WTC11 (cell line): ENCODE results near the gene TM4SF18. TPM values are rescaled to one million over a fixed set of nuclear protein-coding genes. Genes with fewer than 3 reads are reported as not detected.
A peak's percentile ranks its signal among the peaks of the same experiment; 100 is the strongest.

ENCODE experiments used
- ATAC-seq: fragments of 200-7000 bp; cut with Tn5 transposase; 2 replicates; pipeline ENCODE4 v1.10.0; 2021; ENCODE audit warnings: mild to moderate bottlenecking, moderate library complexity
- CTCF ChIA-PET: fragments of 300-600 bp; sonication (Branson Sonifier 250); formaldehyde crosslinking; loops from one replicate; lab custom pipeline; 2021; ENCODE audit warnings: antibody characterized with exemption; lab: Charles Lee
- POLR2A ChIA-PET: fragments of 350-600 bp; sonication (Branson Sonifier 250); formaldehyde crosslinking; loops from one replicate; lab custom pipeline; 2021; ENCODE audit warnings: antibody characterized with exemption; lab: Charles Lee
- DNase-seq: peaks from one replicate; pipeline ENCODE4 v3.0.0; 2021; ENCODE audit warnings: low spot score
- H3K27ac Mint-ChIP-seq: 2 replicates; pipeline ENCODE4 v1.8.0; 2021; ENCODE audit warnings: mixed read lengths
- H3K27me3 Mint-ChIP-seq: 2 replicates; pipeline ENCODE4 v1.8.0; 2021; ENCODE audit warnings: low read depth, mild to moderate bottlenecking, moderate library complexity, mixed read lengths
- H3K36me3 Mint-ChIP-seq: 2 replicates; pipeline ENCODE4 v1.8.0; 2021; ENCODE audit warnings: mixed read lengths
- H3K4me1 Mint-ChIP-seq: 2 replicates; pipeline ENCODE4 v1.8.0; 2022; ENCODE audit warnings: mixed read lengths
- H3K4me3 Mint-ChIP-seq: 2 replicates; pipeline ENCODE4 v1.8.0; 2021; ENCODE audit warnings: mild to moderate bottlenecking, moderate library complexity, mixed read lengths
- H3K9me3 Mint-ChIP-seq: 2 replicates; pipeline ENCODE4 v1.8.0; 2021; ENCODE audit warnings: mixed read lengths
- ATF1 ChIP-seq: sonication (generic); formaldehyde crosslinking; IDR thresholded peaks from 2 replicates; pipeline ENCODE4 v1.8.1; 2023; ENCODE audit warnings: mild to moderate bottlenecking, moderate library complexity, missing genetic modification reagents
- CBFB ChIP-seq: sonication (generic); formaldehyde crosslinking; IDR thresholded peaks from 2 replicates; pipeline ENCODE4 v1.8.1; 2022; ENCODE audit warnings: mild to moderate bottlenecking, low read depth, missing genetic modification reagents
- CREB1 ChIP-seq: sonication (generic); formaldehyde crosslinking; IDR thresholded peaks from 2 replicates; pipeline ENCODE4 v1.8.0; 2023; ENCODE audit warnings: mild to moderate bottlenecking, missing genetic modification reagents
- EMX1 ChIP-seq: fragments of 250-450 bp; sonication (Bioruptor Pico); IDR thresholded peaks from 2 replicates; pipeline ENCODE4 v1.8.0; 2021; ENCODE audit warnings: mild to moderate bottlenecking
- ESRRA ChIP-seq: sonication (generic); formaldehyde crosslinking; IDR thresholded peaks from 2 replicates; pipeline ENCODE4 v1.8.1; 2022; ENCODE audit warnings: mild to moderate bottlenecking, missing genetic modification reagents, borderline replicate concordance
- FOXJ3 ChIP-seq: sonication (generic); formaldehyde crosslinking; IDR thresholded peaks from 2 replicates; pipeline ENCODE4 v1.9.0; 2021; ENCODE audit warnings: missing genetic modification reagents, mild to moderate bottlenecking, borderline replicate concordance
- FOXK1 ChIP-seq: sonication (generic); formaldehyde crosslinking; IDR thresholded peaks from 2 replicates; pipeline ENCODE4 v1.8.0; 2022; ENCODE audit warnings: mild to moderate bottlenecking, moderate library complexity, missing genetic modification reagents
- MYBL2 ChIP-seq: sonication (generic); formaldehyde crosslinking; IDR thresholded peaks from 2 replicates; pipeline ENCODE4 v1.8.1; 2023; ENCODE audit warnings: mild to moderate bottlenecking, moderate library complexity, missing genetic modification reagents
- NR2C2 ChIP-seq: sonication (generic); formaldehyde crosslinking; IDR thresholded peaks from 2 replicates; pipeline ENCODE4 v1.8.0; 2022; ENCODE audit warnings: mild to moderate bottlenecking, missing genetic modification reagents
- SP1 ChIP-seq: sonication (generic); formaldehyde crosslinking; conservative IDR thresholded peaks from 2 replicates; pipeline ENCODE4 v1.8.1; 2022; ENCODE audit warnings: missing genetic modification reagents
- TCF7 ChIP-seq: sonication (generic); formaldehyde crosslinking; IDR thresholded peaks from 2 replicates; pipeline ENCODE4 v1.8.0; 2022; ENCODE audit warnings: mild to moderate bottlenecking, low read depth, missing genetic modification reagents, moderate library complexity
- ZNF219 ChIP-seq: sonication (generic); formaldehyde crosslinking; IDR thresholded peaks from 2 replicates; pipeline ENCODE4 v1.8.0; 2023; ENCODE audit warnings: missing genetic modification reagents, mild to moderate bottlenecking, borderline replicate concordance
- ZNF232 ChIP-seq: sonication (generic); formaldehyde crosslinking; IDR thresholded peaks from 2 replicates; pipeline ENCODE4 v1.8.0; 2022; ENCODE audit warnings: mild to moderate bottlenecking, missing genetic modification reagents
- ZNF416 ChIP-seq: fragments of 250-450 bp; sonication (Bioruptor Pico); IDR thresholded peaks from 2 replicates; pipeline ENCODE4 v1.9.0; 2021; ENCODE audit warnings: mild to moderate bottlenecking, inconsistent platforms
- ZNF671 ChIP-seq: fragments of 250-450 bp; sonication (Bioruptor Pico); IDR thresholded peaks from 2 replicates; pipeline ENCODE4 v1.8.0; 2021; ENCODE audit warnings: mild to moderate bottlenecking
- total RNA-seq: library from RNA; stranded (reverse); gene quantifications from 3 replicates; pipeline ENCODE4 v1.2.3, GENCODE V29; 2021
- TF ChIP-seq, protein P1 (sequence below): sonication (generic); formaldehyde crosslinking; IDR thresholded peaks from 2 replicates; pipeline ENCODE4 v1.8.0; 2023; ENCODE audit warnings: mild to moderate bottlenecking, missing genetic modification reagents
- TF ChIP-seq, protein P2 (sequence below): sonication (generic); formaldehyde crosslinking; conservative IDR thresholded peaks from 2 replicates; pipeline ENCODE4 v1.8.1; 2023; ENCODE audit warnings: mild to moderate bottlenecking, low read depth, missing genetic modification reagents, moderate library complexity
- TF ChIP-seq, protein P3 (sequence below): sonication (generic); formaldehyde crosslinking; IDR thresholded peaks from 2 replicates; pipeline ENCODE4 v1.8.0; 2022; ENCODE audit warnings: mild to moderate bottlenecking, missing genetic modification reagents
- TF ChIP-seq, protein P4 (sequence below): sonication (generic); formaldehyde crosslinking; IDR thresholded peaks from 2 replicates; pipeline ENCODE4 v1.8.1; 2023; ENCODE audit warnings: mild to moderate bottlenecking, missing genetic modification reagents, moderate library complexity
- TF ChIP-seq, protein P5 (sequence below): sonication (generic); formaldehyde crosslinking; IDR thresholded peaks from 2 replicates; pipeline ENCODE4 v1.8.0; 2022; ENCODE audit warnings: mild to moderate bottlenecking, missing genetic modification reagents

TM4SF18 gene
- total RNA-seq, 1 experiment from 2014 or later, result 2.2 TPM

DNA sequence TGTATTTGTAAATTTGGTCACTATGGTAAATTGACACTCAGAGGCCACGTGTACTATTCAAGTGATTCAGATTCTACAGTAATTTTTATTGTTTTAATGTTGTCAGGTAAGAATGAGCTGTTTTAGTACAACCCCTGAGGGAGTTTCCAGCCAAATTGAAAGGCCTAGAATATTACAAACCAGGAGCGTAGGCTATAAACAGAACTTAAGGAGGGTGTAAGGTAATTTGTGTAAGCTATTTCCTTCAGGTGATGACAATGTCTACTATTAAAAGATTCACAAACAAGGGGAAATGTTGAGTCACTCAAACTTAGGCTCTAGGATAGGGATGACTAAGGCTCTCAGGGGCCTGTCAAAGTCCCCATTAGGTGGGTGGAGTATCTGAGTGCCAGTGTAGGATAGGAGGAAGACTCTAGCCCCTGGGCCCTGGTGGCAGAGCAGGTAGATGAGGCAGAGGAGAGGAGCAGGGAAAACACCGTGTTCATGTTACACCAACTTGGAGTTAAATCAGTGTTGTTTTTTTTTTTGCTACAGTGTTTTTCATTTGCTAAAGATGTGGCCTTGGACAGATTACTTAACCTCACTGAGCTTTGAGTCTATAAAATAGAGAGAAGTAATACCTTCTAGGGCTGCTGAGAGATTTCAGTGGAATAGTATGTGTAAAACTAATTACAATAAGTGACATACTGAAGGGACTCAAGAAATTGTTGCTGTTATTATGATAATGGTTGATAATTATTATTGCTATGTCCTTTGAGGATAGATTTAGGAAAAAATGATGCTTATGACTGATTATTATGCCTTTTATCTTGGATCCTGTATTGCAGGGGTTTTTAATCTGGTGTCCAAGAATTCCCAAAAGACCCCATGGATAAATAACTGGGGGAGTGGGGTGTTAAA, 33.8 kb upstream of the TM4SF18 start:
- Mint-ChIP-seq H3K36me3 (no peaks in the 10 kb centered on the region), H3K4me1 (peaks cover 45% of the 10 kb centered on the region), H3K27ac (no peak overlapping the region), H3K27me3 (no peaks in the 10 kb centered on the region), H3K9me3 (no peaks in the 10 kb centered on the region), H3K4me3 (no peak overlapping the region)
- DNase-seq (no peak), ATAC-seq (peak; percentile 52)
- CTCF ChIA-PET, result no interaction called here
- POLR2A ChIA-PET, result no interaction called here
- TF ChIP-seq ZNF671, result no peak
- no peak for TF ChIP-seq ZNF232 (CRISPR knock-in tag)
- TF ChIP-seq ATF1, result no peak
- no peak for TF ChIP-seq EMX1
- TF ChIP-seq CBFB (CRISPR knock-in tag), result no peak
- TF ChIP-seq, protein P1, sequence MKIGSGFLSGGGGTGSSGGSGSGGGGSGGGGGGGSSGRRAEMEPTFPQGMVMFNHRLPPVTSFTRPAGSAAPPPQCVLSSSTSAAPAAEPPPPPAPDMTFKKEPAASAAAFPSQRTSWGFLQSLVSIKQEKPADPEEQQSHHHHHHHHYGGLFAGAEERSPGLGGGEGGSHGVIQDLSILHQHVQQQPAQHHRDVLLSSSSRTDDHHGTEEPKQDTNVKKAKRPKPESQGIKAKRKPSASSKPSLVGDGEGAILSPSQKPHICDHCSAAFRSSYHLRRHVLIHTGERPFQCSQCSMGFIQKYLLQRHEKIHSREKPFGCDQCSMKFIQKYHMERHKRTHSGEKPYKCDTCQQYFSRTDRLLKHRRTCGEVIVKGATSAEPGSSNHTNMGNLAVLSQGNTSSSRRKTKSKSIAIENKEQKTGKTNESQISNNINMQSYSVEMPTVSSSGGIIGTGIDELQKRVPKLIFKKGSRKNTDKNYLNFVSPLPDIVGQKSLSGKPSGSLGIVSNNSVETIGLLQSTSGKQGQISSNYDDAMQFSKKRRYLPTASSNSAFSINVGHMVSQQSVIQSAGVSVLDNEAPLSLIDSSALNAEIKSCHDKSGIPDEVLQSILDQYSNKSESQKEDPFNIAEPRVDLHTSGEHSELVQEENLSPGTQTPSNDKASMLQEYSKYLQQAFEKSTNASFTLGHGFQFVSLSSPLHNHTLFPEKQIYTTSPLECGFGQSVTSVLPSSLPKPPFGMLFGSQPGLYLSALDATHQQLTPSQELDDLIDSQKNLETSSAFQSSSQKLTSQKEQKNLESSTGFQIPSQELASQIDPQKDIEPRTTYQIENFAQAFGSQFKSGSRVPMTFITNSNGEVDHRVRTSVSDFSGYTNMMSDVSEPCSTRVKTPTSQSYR (CRISPR knock-in tag), result no peak
- no peak for TF ChIP-seq ESRRA
- TF ChIP-seq, protein P2, sequence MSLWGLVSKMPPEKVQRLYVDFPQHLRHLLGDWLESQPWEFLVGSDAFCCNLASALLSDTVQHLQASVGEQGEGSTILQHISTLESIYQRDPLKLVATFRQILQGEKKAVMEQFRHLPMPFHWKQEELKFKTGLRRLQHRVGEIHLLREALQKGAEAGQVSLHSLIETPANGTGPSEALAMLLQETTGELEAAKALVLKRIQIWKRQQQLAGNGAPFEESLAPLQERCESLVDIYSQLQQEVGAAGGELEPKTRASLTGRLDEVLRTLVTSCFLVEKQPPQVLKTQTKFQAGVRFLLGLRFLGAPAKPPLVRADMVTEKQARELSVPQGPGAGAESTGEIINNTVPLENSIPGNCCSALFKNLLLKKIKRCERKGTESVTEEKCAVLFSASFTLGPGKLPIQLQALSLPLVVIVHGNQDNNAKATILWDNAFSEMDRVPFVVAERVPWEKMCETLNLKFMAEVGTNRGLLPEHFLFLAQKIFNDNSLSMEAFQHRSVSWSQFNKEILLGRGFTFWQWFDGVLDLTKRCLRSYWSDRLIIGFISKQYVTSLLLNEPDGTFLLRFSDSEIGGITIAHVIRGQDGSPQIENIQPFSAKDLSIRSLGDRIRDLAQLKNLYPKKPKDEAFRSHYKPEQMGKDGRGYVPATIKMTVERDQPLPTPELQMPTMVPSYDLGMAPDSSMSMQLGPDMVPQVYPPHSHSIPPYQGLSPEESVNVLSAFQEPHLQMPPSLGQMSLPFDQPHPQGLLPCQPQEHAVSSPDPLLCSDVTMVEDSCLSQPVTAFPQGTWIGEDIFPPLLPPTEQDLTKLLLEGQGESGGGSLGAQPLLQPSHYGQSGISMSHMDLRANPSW (CRISPR knock-in tag), result no peak

DNA sequence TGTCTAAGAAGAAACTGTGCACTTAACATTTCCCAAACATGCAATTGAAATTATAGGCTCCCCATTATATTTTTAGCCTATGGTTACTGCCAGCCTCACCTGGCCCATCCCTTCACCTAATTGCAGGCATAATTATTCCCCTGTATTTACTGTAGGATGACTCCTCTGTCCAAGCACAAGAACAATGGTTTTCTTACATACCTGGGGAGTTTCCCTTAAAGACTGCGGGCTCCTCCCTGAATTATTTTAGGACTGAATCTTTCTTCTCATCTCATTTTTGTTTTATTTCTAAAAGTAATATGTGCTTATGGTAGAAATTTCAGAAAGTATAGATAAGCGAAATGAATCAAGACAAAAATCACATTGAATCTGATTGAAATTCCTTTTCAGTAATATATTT, 32.6 kb upstream of the TM4SF18 start:
- H3K36me3 Mint-ChIP-seq, result no peaks in the 10 kb centered on the region
- DNase-seq (no peak), ATAC-seq (no peak)
- no peaks in the 10 kb centered on the region for H3K27me3 Mint-ChIP-seq
- no peak overlapping the region for H3K27ac Mint-ChIP-seq
- POLR2A ChIA-PET, result no interaction called here
- peaks cover 42% of the 10 kb centered on the region for H3K4me1 Mint-ChIP-seq
- H3K4me3 Mint-ChIP-seq, result no peak overlapping the region
- TF ChIP-seq FOXJ3 (no peak), ZNF219 (no peak), MYBL2 (CRISPR knock-in tag) (no peak), FOXK1 (CRISPR knock-in tag) (no peak)
- TF ChIP-seq, protein P3, sequence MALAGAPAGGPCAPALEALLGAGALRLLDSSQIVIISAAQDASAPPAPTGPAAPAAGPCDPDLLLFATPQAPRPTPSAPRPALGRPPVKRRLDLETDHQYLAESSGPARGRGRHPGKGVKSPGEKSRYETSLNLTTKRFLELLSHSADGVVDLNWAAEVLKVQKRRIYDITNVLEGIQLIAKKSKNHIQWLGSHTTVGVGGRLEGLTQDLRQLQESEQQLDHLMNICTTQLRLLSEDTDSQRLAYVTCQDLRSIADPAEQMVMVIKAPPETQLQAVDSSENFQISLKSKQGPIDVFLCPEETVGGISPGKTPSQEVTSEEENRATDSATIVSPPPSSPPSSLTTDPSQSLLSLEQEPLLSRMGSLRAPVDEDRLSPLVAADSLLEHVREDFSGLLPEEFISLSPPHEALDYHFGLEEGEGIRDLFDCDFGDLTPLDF (CRISPR knock-in tag), result no peak
- TF ChIP-seq, protein P4, sequence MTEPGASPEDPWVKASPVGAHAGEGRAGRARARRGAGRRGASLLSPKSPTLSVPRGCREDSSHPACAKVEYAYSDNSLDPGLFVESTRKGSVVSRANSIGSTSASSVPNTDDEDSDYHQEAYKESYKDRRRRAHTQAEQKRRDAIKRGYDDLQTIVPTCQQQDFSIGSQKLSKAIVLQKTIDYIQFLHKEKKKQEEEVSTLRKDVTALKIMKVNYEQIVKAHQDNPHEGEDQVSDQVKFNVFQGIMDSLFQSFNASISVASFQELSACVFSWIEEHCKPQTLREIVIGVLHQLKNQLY (CRISPR knock-in tag), result no peak
- CTCF ChIA-PET, result interaction anchor here (1.4 kb wide), 1 partner anchor 13 kb away, joined by 3 read pairs; no protein-coding TSS in a partner anchor
- no peaks in the 10 kb centered on the region for H3K9me3 Mint-ChIP-seq

DNA sequence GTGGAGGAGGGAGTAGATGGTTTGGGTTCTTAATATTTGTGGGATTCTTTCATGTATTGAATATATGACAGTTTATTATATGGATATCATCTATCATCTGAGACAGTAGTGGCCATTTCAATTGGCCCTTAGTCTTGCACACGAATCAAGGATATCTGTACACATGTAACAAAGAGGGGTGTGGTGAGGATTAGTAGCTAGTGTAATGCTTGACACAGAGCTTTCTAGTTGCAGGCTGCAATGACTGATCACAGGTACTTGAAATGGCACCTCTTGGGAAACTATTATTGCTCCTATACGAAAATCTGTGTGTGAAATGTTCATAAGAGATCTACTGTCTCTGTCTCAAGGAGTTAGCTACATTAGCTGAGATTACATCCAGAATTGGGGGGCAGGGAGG, 31.2 kb upstream of the TM4SF18 start:
- Mint-ChIP-seq H3K27me3 (no peaks in the 10 kb centered on the region), H3K36me3 (no peaks in the 10 kb centered on the region), H3K27ac (no peak overlapping the region), H3K9me3 (no peaks in the 10 kb centered on the region), H3K4me1 (peaks cover 29% of the 10 kb centered on the region), H3K4me3 (no peak overlapping the region)
- no peak for DNase-seq
- POLR2A ChIA-PET, result no interaction called here
- CTCF ChIA-PET, result interaction anchor here (0.5 kb wide), 1 partner anchor 407 kb away, joined by 3 read pairs; no protein-coding TSS in a partner anchor
- ATAC-seq, result no peak
- TF ChIP-seq NR2C2 (CRISPR knock-in tag), result no peak
- no peak for TF ChIP-seq ZNF671
- no peak for TF ChIP-seq ZNF232 (CRISPR knock-in tag)
- TF ChIP-seq, protein P5, sequence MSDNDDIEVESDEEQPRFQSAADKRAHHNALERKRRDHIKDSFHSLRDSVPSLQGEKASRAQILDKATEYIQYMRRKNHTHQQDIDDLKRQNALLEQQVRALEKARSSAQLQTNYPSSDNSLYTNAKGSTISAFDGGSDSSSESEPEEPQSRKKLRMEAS, result no peak
- no peak for TF ChIP-seq ZNF416
- TF ChIP-seq CREB1 (CRISPR knock-in tag), result no peak
- no peak for TF ChIP-seq SP1 (CRISPR knock-in tag)
- TF ChIP-seq TCF7 (CRISPR knock-in tag), result no peak
- TF ChIP-seq ESRRA, result no peak
